Activated T-cell treated with anti-CD3 and anti-CD28 coated beads, Interleukin-2, amount 50 U/mL, for 4 hours (primary cell): ENCODE measurements around the gene LEPROT. TPM values are rescaled to one million over a fixed set of nuclear protein-coding genes. Genes with fewer than 3 reads are reported as not detected.

ENCODE experiments used
- total RNA-seq, 3 donors: library from RNA; stranded (reverse); gene quantifications; one replicate each; pipeline ENCODE4 v1.2.1, GENCODE V29; 2021

Gene LEPROT
- total RNA-seq, 3 donors from 2014 or later, result 12.6 to 15.7 (median 12.6) TPM

Other genes with a start within 250 kb of the LEPROT start
- gene DNAJC6, start 111.1 kb upstream of the LEPROT start, total RNA-seq, result 1 to 10 TPM; 1.3 to 2.5 (median 2.1) TPM
- gene LEPR, start within 50 bp of the LEPROT start, total RNA-seq, result under 1 TPM; 0.32 to 0.38 (median 0.38) TPM